GM12865 (cell line): Measurements from ENCODE around the gene ADRM1.

Experiments
- DNase-seq: peaks from one replicate; pipeline ENCODE4 v3.0.0; 2010; ENCODE audit warnings: low read depth
- H3K4me3 ChIP-seq: 2 replicates; pipeline ENCODE4 v1.5.1; 2011; ENCODE audit warnings: mild to moderate bottlenecking, low read depth, low read length, control low read depth
- TF ChIP-seq, protein P1 (sequence below): IDR thresholded peaks from 2 replicates; pipeline ENCODE4 v1.5.1; 2011; ENCODE audit warnings: low read length, control low read depth, low read depth, inconsistent platforms; ENCODE audit not compliant: insufficient read depth; ENCODE audit errors: missing control alignments

ADRM1 gene

DNA sequence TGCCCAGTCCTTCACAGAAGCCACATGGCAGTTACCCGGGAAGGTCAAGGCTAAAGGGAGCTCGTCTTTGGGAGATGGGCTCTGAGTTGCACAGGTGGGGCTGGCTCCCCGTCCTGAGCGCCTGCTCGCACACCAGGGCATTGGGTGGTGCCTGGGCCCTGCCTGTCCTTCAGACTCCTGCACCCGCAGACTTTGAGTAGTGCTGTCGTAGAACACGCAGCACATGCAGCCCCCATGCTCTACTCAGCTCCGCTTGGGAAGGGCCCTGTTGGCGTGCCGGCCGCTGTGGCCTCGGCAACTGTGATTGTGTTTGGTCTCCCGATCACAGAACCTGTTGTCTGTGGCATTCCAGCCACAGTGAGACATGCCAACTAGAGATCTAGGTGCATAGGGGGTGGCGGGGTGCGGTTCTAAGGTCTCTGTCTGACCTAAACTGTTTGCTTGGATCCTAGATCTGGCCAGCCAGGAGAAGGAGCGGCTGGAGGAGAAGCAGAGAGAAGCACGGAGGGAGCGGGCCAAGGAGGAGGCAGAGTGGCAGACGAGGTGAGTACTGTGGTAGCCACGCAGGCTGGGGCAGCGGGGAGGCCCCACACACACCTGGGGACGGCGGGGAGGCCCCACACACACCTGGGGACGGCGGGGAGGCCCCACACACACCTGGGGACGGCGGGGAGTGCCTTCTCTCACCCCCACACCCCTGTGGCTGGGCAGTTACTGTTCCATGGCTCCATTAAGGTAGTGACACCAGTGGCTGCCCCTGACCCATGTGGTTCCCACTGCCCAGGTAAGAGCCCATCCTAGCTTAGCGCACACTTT is 11.3 kb upstream of the ADRM1 start:
- H3K4me3 ChIP-seq: no peak overlapping the region
- TF ChIP-seq, protein P1, sequence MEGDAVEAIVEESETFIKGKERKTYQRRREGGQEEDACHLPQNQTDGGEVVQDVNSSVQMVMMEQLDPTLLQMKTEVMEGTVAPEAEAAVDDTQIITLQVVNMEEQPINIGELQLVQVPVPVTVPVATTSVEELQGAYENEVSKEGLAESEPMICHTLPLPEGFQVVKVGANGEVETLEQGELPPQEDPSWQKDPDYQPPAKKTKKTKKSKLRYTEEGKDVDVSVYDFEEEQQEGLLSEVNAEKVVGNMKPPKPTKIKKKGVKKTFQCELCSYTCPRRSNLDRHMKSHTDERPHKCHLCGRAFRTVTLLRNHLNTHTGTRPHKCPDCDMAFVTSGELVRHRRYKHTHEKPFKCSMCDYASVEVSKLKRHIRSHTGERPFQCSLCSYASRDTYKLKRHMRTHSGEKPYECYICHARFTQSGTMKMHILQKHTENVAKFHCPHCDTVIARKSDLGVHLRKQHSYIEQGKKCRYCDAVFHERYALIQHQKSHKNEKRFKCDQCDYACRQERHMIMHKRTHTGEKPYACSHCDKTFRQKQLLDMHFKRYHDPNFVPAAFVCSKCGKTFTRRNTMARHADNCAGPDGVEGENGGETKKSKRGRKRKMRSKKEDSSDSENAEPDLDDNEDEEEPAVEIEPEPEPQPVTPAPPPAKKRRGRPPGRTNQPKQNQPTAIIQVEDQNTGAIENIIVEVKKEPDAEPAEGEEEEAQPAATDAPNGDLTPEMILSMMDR: no peak
- no peak for DNase-seq

GRCh38 chr20:62292108-62292507 is 10.7 kb upstream of the ADRM1 start:
- TF ChIP-seq, protein P1: no peak
- no peak overlapping the region for H3K4me3 ChIP-seq
- DNase-seq: no peak

DNA sequence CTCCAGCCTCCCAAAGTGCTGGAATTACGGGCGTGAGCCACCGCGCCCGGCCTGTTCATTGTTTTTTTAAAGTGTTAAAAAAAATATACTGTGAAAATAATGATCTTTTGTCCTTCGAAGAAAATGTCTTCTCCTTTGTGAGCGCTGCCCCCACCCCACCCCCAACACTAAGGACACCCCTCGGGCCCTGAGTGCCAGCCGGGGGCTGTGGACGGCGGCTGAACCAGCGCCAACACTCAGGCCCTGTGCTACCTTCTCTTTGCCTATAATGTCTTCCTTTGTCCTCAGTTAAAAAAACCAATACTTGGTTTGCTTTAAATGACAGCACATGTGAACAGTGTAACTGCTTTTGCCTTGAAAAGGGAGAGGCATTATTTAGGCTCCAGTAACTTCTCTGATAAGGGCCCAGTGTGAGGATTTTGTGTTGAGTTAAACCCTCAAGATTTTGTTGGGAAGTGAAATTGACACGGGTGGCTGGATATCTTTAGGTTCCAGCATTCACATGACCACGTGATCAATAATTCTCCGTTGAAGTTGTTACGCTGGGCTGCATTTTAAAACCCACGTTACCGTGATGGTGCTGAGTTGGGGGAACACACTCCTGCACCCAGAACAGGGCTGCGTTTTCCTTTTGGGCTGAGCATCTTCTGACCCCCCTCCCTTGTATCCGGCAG is 9.5 kb upstream of the ADRM1 start:
- H3K4me3 ChIP-seq: no peak overlapping the region
- DNase-seq: no peak
- TF ChIP-seq, protein P1: no peak

DNA sequence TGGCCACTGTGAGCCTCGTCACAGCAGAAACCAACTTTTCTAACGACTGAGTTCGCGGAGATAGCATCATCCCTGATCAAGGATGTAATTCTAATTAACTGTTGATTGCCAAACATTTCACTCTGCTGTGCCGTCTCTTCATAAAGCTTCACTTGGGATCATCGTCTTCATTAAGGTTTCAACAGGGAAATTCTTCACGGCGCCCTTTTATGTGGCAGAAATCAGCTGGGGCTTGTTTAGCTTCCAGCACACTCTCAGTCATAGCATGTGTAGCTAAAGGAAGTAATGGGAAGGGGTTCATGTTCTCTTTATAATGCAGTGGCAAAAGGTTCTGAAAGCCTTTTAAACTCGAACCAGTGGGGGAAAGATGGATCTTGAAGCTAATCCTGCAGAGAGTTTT is 8.9 kb upstream of the ADRM1 start:
- TF ChIP-seq, protein P1: no peak
- DNase-seq: no peak
- no peak overlapping the region for H3K4me3 ChIP-seq

- no peak for DNase-seq
- H3K4me3 ChIP-seq: no peak overlapping the region
- TF ChIP-seq, protein P1: no peak
These were observed 8.3 kb upstream of the ADRM1 start for GRCh38 chr20:62294516-62294915.

GRCh38 chr20:62296724-62297448 is 5.9 kb upstream of the ADRM1 start:
- TF ChIP-seq, protein P1: no peak
- DNase-seq: no peak
- no peak overlapping the region for H3K4me3 ChIP-seq
